H1 (cell line): ENCODE results near the gene PDE4C. TPM values are rescaled to one million over a fixed set of nuclear protein-coding genes. Genes with fewer than 3 reads are reported as not detected.

Experiments used
- ASH2L ChIP-seq: fragments of 200-600, 300-600 bp; sonication (generic); IDR thresholded peaks from one replicate; pipeline ENCODE4 v1.7.1; 2017; ENCODE audit warnings: low read length
- BACH1 ChIP-seq: IDR thresholded peaks from 2 replicates; pipeline ENCODE4 v1.6.1; 2012; ENCODE audit warnings: low read length, improper control_type of control experiment
- BRCA1 ChIP-seq: IDR thresholded peaks from 2 replicates; pipeline ENCODE4 v1.6.1; 2012; ENCODE audit warnings: low read depth, low read length, improper control_type of control experiment
- CBX8 ChIP-seq: fragments of 300-800, 300-1000 bp; sonication (generic); IDR thresholded peaks from 2 replicates; pipeline ENCODE4 v1.7.1; 2016; ENCODE audit warnings: low read depth, low read length, borderline replicate concordance
- CHD1 ChIP-seq: IDR thresholded peaks from 2 replicates; pipeline ENCODE4 v1.6.1; 2012; ENCODE audit warnings: low read depth, low read length, improper control_type of control experiment
- CHD2 ChIP-seq: IDR thresholded peaks from 2 replicates; pipeline ENCODE4 v1.6.1; 2012; ENCODE audit warnings: low read length, improper control_type of control experiment
- CREB1 ChIP-seq: IDR thresholded peaks from 2 replicates; pipeline ENCODE4 v1.6.1; 2012; ENCODE audit warnings: inconsistent platforms
- EP300 ChIP-seq, 2 experiments: IDR thresholded peaks; 1 replicate in 1 of 2; 2 replicates in 1 of 2; pipeline ENCODE4 v1.6.1; 2011 to 2012; ENCODE audit warnings: low read depth in 2 of 2, low read length in 2 of 2, mild to moderate bottlenecking in 2 of 2, borderline replicate concordance in 1 of 2, inconsistent platforms in 1 of 2, moderate library complexity in 1 of 2
- FOSL1 ChIP-seq: IDR thresholded peaks from 2 replicates; pipeline ENCODE4 v1.6.1; 2011; ENCODE audit warnings: mild to moderate bottlenecking, low read depth, low read length, moderate library complexity; ENCODE audit not compliant: insufficient read depth
- HDAC6 ChIP-seq: IDR thresholded peaks from one replicate; pipeline ENCODE4 v1.7.1; 2012; ENCODE audit warnings: low read depth, mild to moderate bottlenecking, inconsistent platforms, low read length, moderate library complexity
- JUND ChIP-seq: IDR thresholded peaks from 2 replicates; pipeline ENCODE4 v1.6.1; 2011; ENCODE audit warnings: mild to moderate bottlenecking, improper control_type of control experiment, low read length
- PHF8 ChIP-seq: fragments of 200-600 bp; sonication (generic); conservative IDR thresholded peaks from 2 replicates; pipeline ENCODE4 v1.7.1; 2012; ENCODE audit warnings: low read depth, mild to moderate bottlenecking, inconsistent platforms, low read length, moderate library complexity
- POLR2A ChIP-seq, 2 experiments: IDR thresholded peaks; 1 replicate in 1 of 2; 2 replicates in 1 of 2; pipeline ENCODE4 v1.6.1; 2011; ENCODE audit warnings: low read depth in 2 of 2, low read length in 2 of 2, mild to moderate bottlenecking in 2 of 2; ENCODE audit errors: control extremely low read depth in 1 of 2
- POLR2AphosphoS5 ChIP-seq: IDR thresholded peaks from 2 replicates; pipeline ENCODE4 v1.6.1; 2011; ENCODE audit warnings: low read depth, low read length
- POU5F1 ChIP-seq: IDR thresholded peaks from 2 replicates; pipeline ENCODE4 v1.6.1; 2011; ENCODE audit warnings: low read depth, mild to moderate bottlenecking, low read length, moderate library complexity
- RAD21 ChIP-seq, 2 experiments: IDR thresholded peaks in 1 of 2; conservative IDR thresholded peaks in 1 of 2; 2 replicates each; pipeline ENCODE4 v1.6.1; 2011; ENCODE audit warnings: low read depth in 2 of 2, low read length in 2 of 2, improper control_type of control experiment in 1 of 2, inconsistent platforms in 1 of 2, mild to moderate bottlenecking in 1 of 2, moderate library complexity in 1 of 2
- RFX5 ChIP-seq: IDR thresholded peaks from 2 replicates; pipeline ENCODE4 v1.6.1; 2011; ENCODE audit warnings: low read depth, low read length, improper control_type of control experiment, borderline replicate concordance
- RNF2 ChIP-seq: fragments of 200-900, 300-1000 bp; sonication (generic); IDR thresholded peaks from 2 replicates; pipeline ENCODE4 v1.7.1; 2016; ENCODE audit warnings: borderline replicate concordance, low read depth, mild to moderate bottlenecking, antibody characterized with exemption, low read length; ENCODE audit not compliant: poor library complexity, severe bottlenecking; ENCODE audit errors: missing control alignments
- RXRA ChIP-seq: IDR thresholded peaks from 2 replicates; pipeline ENCODE4 v1.6.1; 2011; ENCODE audit warnings: low read depth, mild to moderate bottlenecking, low read length, moderate library complexity; ENCODE audit not compliant: insufficient read depth
- SAP30 ChIP-seq: fragments of 300-600 bp; sonication (generic); IDR thresholded peaks from 2 replicates; pipeline ENCODE4 v1.7.1; 2012; ENCODE audit warnings: low read length, moderate library complexity, mild to moderate bottlenecking, inconsistent platforms; ENCODE audit not compliant: insufficient read depth, insufficient replicate concordance
- SP2 ChIP-seq: IDR thresholded peaks from 2 replicates; pipeline ENCODE4 v1.6.1; 2012; ENCODE audit warnings: mild to moderate bottlenecking, low read length, inconsistent platforms
- SRF ChIP-seq: IDR thresholded peaks from 2 replicates; pipeline ENCODE4 v1.6.1; 2011; ENCODE audit warnings: mild to moderate bottlenecking, low read depth, low read length, moderate library complexity
- polyA plus RNA-seq, 7 experiments: library from polyadenylated mRNA; depleted of rRNA in 3 of 7; stranded (reverse) in 5 of 7; unstranded in 2 of 7; fragments of >200 nt in 5 of 7; fragments of 200-250 nt in 2 of 7; gene quantifications; 1 replicate in 5 of 7; 2 replicates in 1 of 7; 4 replicates in 1 of 7; pipeline versions ENCODE4 v1.2.1 to v1.2.3, GENCODE V29; 2011 to 2013; ENCODE audit warnings: missing spikeins in 2 of 7, mixed read lengths in 2 of 7
- total RNA-seq: library from RNA; stranded (reverse); fragmentation: NEBNext Ultra II Directional; extraction: Animal tissue kit (Norgen Biotek cat#: 25700); gene quantifications from 2 replicates; pipeline ENCODE4 v1.2.1, GENCODE V29; 2021
- TF ChIP-seq, protein P1 (sequence below): IDR thresholded peaks from 2 replicates; pipeline ENCODE4 v1.6.1; 2012; ENCODE audit warnings: inconsistent platforms
- TF ChIP-seq, protein P2 (sequence below): IDR thresholded peaks from 2 replicates; pipeline ENCODE4 v1.6.1; 2011; ENCODE audit warnings: low read depth, mild to moderate bottlenecking, low read length; ENCODE audit not compliant: insufficient read depth

PDE4C gene
- total and polyA plus RNA-seq, 2 of the 8 experiments (the other 6 are each of a cell fraction or from before 2014, with no cell fraction given) = 2.7 to 3.1 TPM

DNA sequence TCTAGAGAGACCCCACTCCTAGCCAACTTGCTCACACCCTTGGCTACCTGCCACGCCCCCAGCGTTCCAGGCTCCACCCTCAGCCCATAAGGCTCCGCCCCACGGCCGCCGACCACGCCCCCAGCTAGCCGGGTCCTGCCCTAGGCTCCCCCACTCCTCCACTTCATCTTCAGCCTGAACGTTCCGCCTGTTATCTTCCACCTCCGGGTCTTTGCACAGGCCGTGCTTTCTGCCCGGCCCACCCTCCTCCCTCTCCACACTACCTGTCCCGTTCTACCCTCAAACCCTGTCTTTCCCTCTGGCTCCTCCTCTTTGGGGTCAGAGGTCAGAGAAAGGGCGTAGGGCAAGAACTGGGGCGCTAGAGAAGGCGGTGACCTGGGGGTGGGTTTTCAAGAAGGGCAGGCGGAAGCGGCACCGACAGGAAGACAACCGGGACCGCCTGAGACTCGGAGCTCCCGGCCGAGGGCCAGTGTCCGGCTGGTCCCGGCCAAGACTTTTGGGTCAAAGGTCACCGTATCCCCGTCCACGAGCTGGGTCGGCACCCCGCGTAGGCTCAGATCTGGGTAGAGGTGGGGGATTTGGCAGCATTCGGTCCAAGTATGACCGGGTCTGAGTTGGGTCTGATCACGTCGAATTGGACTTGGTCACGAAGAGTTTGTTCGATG is 2.2 kb downstream of the PDE4C start (continued):
- TF ChIP-seq, protein P1, sequence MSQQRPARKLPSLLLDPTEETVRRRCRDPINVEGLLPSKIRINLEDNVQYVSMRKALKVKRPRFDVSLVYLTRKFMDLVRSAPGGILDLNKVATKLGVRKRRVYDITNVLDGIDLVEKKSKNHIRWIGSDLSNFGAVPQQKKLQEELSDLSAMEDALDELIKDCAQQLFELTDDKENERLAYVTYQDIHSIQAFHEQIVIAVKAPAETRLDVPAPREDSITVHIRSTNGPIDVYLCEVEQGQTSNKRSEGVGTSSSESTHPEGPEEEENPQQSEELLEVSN = no peak
- TF ChIP-seq SRF (no peak), POLR2AphosphoS5 (no peak), RXRA (no peak), ASH2L (no peak), SAP30 (no peak), FOSL1 (no peak), BRCA1 (no peak), CHD1 (no peak), JUND (no peak), BACH1 (peak; percentile 53; the same call in 1 of the 2 replicates), PHF8 (0 out of 2 replicates have a peak, but pooled peaks have one; percentile 51), RAD21 (IDR thresholded peaks at IDR 0.05 in 1 of 2, conservative IDR thresholded peaks at IDR 0.05 in 1 of 2; ENCODE audit: low read depth in 2 of 2, low read length in 2 of 2) (no peak), CHD2 (peak; percentile 58), CREB1 (peak; percentile 14; the same call in 1 of the 2 replicates), SP2 (no peak), POLR2A (IDR thresholded peaks at IDR 0.05; ENCODE audit: control extremely low read depth in 1 of 2, low read depth in 2 of 2, low read length in 2 of 2) (no peak; a peak in 1 of 3 replicates), RNF2 (no peak), RFX5 (0 out of 2 replicates have a peak, but pooled peaks have one; percentile 20), CBX8 (no peak), HDAC6 (no peak), POU5F1 (no peak), EP300 (IDR thresholded peaks at IDR 0.05; ENCODE audit: borderline replicate concordance in 1 of 2, low read depth in 2 of 2, low read length in 2 of 2) (no peak)
- TF ChIP-seq, protein P2, sequence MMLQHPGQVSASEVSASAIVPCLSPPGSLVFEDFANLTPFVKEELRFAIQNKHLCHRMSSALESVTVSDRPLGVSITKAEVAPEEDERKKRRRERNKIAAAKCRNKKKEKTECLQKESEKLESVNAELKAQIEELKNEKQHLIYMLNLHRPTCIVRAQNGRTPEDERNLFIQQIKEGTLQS = no peak
